SU-DHL-6 (cell line): ENCODE data around the gene TNFSF18.

Experiments
- H2AFZ ChIP-seq: fragments of 200-600 bp; sonication (generic); 2 replicates; pipeline ENCODE4 v1.6.1; 2014; ENCODE audit warnings: low read depth, mild to moderate bottlenecking, moderate library complexity, mixed read lengths, antibody characterized with exemption, low read length; ENCODE audit not compliant: severe bottlenecking
- H3F3A ChIP-seq: fragments of 200-600 bp; shearing (Covaris generic); 2 replicates; pipeline ENCODE4 v1.6.0; 2016; ENCODE audit warnings: antibody characterized with exemption, mild to moderate bottlenecking; ENCODE audit not compliant: insufficient read depth
- H3K27ac ChIP-seq: fragments of 200-600 bp; sonication (generic); 2 replicates; pipeline ENCODE4 v1.5.1; 2016; ENCODE audit warnings: low read depth, mild to moderate bottlenecking, low read length, moderate library complexity, mixed read lengths
- H3K27me3 ChIP-seq: fragments of 200-600 bp; sonication (generic), shearing (Covaris generic); 2 replicates; pipeline ENCODE4 v1.6.0; 2014; ENCODE audit warnings: mild to moderate bottlenecking, low read length
- H3K36me3 ChIP-seq: fragments of 200-600 bp; sonication (generic); 2 replicates; pipeline ENCODE4 v1.6.1; 2014; ENCODE audit warnings: mild to moderate bottlenecking, low read length, mixed read lengths
- H3K4me2 ChIP-seq: fragments of 300-600, 200-600 bp; shearing (Covaris generic), sonication (generic); 2 replicates; pipeline ENCODE4 v1.6.0; 2014; ENCODE audit warnings: low read length, low read depth, mild to moderate bottlenecking; ENCODE audit not compliant: poor library complexity, severe bottlenecking
- H3K4me3 ChIP-seq: fragments of 200-600 bp; sonication (generic); 2 replicates; pipeline ENCODE4 v1.5.1; 2014; ENCODE audit warnings: antibody characterized with exemption, low read length, mild to moderate bottlenecking, mixed read lengths; ENCODE audit not compliant: insufficient read depth, poor library complexity, severe bottlenecking
- H3K79me2 ChIP-seq: fragments of 200-600 bp; sonication (generic); 2 replicates; pipeline ENCODE4 v1.6.1; 2014; ENCODE audit warnings: mild to moderate bottlenecking, low read length, moderate library complexity; ENCODE audit not compliant: insufficient read depth
- H3K9ac ChIP-seq: fragments of 200-600 bp; sonication (generic); 2 replicates; pipeline ENCODE4 v1.7.0; 2014; ENCODE audit warnings: mild to moderate bottlenecking, low read length
- H3K9me2 ChIP-seq: fragments of 200-600 bp; sonication (generic); replicated peaks from 2 replicates; pipeline ENCODE4 v1.6.1; 2014; ENCODE audit warnings: low read length; ENCODE audit not compliant: insufficient read depth
- H3K9me3 ChIP-seq: fragments of 200-600 bp; sonication (generic); 2 replicates; pipeline ENCODE4 v1.6.1; 2014; ENCODE audit warnings: low read length, mixed read lengths; ENCODE audit not compliant: insufficient read depth
- H4K20me1 ChIP-seq: fragments of 200-600 bp; sonication (generic); 2 replicates; pipeline ENCODE4 v1.6.1; 2014; ENCODE audit warnings: low read depth, mild to moderate bottlenecking, antibody characterized with exemption, low read length, moderate library complexity, mixed read lengths
- CTCF ChIP-seq: fragments of 200-600 bp; sonication (generic); IDR thresholded peaks from one replicate; pipeline ENCODE4 v1.5.1; 2017; ENCODE audit warnings: antibody characterized with exemption, mild to moderate bottlenecking, low read length, moderate library complexity; ENCODE audit not compliant: insufficient read depth, poor library complexity, severe bottlenecking
- EZH2phosphoT487 ChIP-seq: fragments of 200-600 bp; sonication (generic), shearing (Covaris generic); conservative IDR thresholded peaks from 2 replicates; pipeline ENCODE4 v1.6.1; 2018; ENCODE audit warnings: mild to moderate bottlenecking, antibody characterized with exemption, low read length, moderate library complexity, mixed read lengths

TNFSF18 gene

GRCh38 chr1:173052681-173053196 is 2.0 kb upstream of the TNFSF18 start:
- Histone ChIP-seq H3K4me3 (no peak overlapping the region), H2AFZ (no peak overlapping the region), H3F3A (no peaks in the 10 kb centered on the region), H3K36me3 (no peaks in the 10 kb centered on the region), H3K79me2 (no peaks in the 10 kb centered on the region), H3K27ac (no peak overlapping the region), H3K4me2 (no peak overlapping the region), H3K9ac (no peak overlapping the region), H3K27me3 (no peaks in the 10 kb centered on the region), H3K9me3 (no peaks in the 10 kb centered on the region), H4K20me1 (no peaks in the 10 kb centered on the region), H3K9me2 (no peaks in the 10 kb centered on the region)
- TF ChIP-seq CTCF (no peak), EZH2phosphoT487 (no peak)

GRCh38 chr1:173049322-173049633 is 1.5 kb downstream of the TNFSF18 start:
- H3K36me3 ChIP-seq: no peaks in the 10 kb centered on the region
- H3K79me2 ChIP-seq: no peaks in the 10 kb centered on the region
- H3K9ac ChIP-seq: no peak overlapping the region
- H2AFZ ChIP-seq: no peak overlapping the region
- no peak overlapping the region for H3K27ac ChIP-seq
- H3K9me3 ChIP-seq: no peaks in the 10 kb centered on the region
- no peak overlapping the region for H3K4me2 ChIP-seq
- H3K9me2 ChIP-seq: no peaks in the 10 kb centered on the region
- TF ChIP-seq CTCF (no peak), EZH2phosphoT487 (no peak)
- H3K4me3 ChIP-seq: no peak overlapping the region
- H3F3A ChIP-seq: no peaks in the 10 kb centered on the region
- no peaks in the 10 kb centered on the region for H4K20me1 ChIP-seq
- no peaks in the 10 kb centered on the region for H3K27me3 ChIP-seq

- Histone ChIP-seq H3K79me2 (no peaks in the 10 kb centered on the region), H3K9me2 (no peaks in the 10 kb centered on the region), H3K4me3 (no peak overlapping the region), H3F3A (no peaks in the 10 kb centered on the region), H3K27ac (no peak overlapping the region), H3K4me2 (no peak overlapping the region), H3K27me3 (no peaks in the 10 kb centered on the region), H3K36me3 (no peaks in the 10 kb centered on the region), H3K9ac (no peak overlapping the region), H4K20me1 (no peaks in the 10 kb centered on the region), H3K9me3 (no peaks in the 10 kb centered on the region), H2AFZ (no peak overlapping the region)
- TF ChIP-seq CTCF: no peak
- TF ChIP-seq EZH2phosphoT487: no peak
These were observed 2.0 kb downstream of the TNFSF18 start for GRCh38 chr1:173048621-173049321.
